Endometrium (tissue), 2 donors: ENCODE results near the gene NLRP3.
"Not testable (repeated sequence)": the region's sequence is repeated elsewhere in the genome, so short reads cannot be mapped to it uniquely, and the experiment has no call there.

Source experiments
- FAIRE-seq: peaks from 2 replicates; lab custom pipeline; 2012; peaks lifted over from hg19 to GRCh38; lab: Jason Lieb, UNC
- donor health status: control.
- donor health status: control.

The NLRP3 gene

GRCh38 chr1:247390996-247391395 lies 25.0 kb upstream of the NLRP3 start:
- no peak for FAIRE-seq

- no peak for FAIRE-seq
Observed at GRCh38 chr1:247392088-247392487, 23.9 kb upstream of the NLRP3 start.

- FAIRE-seq = not testable (repeated sequence)
Observed at GRCh38 chr1:247395075-247395474, 20.9 kb upstream of the NLRP3 start.

- no peak for FAIRE-seq
Observed at GRCh38 chr1:247400685-247401084, 15.3 kb upstream of the NLRP3 start.

GRCh38 chr1:247401310-247402119 lies 14.5 kb upstream of the NLRP3 start:
- no peak for FAIRE-seq

- no peak for FAIRE-seq
Observed at GRCh38 chr1:247402120-247402675, 13.8 kb upstream of the NLRP3 start.

GRCh38 chr1:247406014-247406656 lies 9.8 kb upstream of the NLRP3 start:
- no peak for FAIRE-seq

- no peak for FAIRE-seq
Observed at GRCh38 chr1:247407180-247407616, 8.8 kb upstream of the NLRP3 start.

GRCh38 chr1:247408100-247408499 lies 7.9 kb upstream of the NLRP3 start:
- FAIRE-seq = no peak

GRCh38 chr1:247409869-247410544 lies 6.0 kb upstream of the NLRP3 start:
- no peak for FAIRE-seq

GRCh38 chr1:247411621-247412327 lies 4.2 kb upstream of the NLRP3 start:
- FAIRE-seq = no peak

GRCh38 chr1:247417831-247418230 lies 1.9 kb downstream of the NLRP3 start:
- no peak for FAIRE-seq

GRCh38 chr1:247419336-247419735 lies 3.4 kb downstream of the NLRP3 start:
- no peak for FAIRE-seq

GRCh38 chr1:247421074-247421473 lies 5.1 kb downstream of the NLRP3 start:
- FAIRE-seq = no peak

GRCh38 chr1:247429496-247429895 lies 13.5 kb downstream of the NLRP3 start:
- FAIRE-seq = no peak

- no peak for FAIRE-seq
Observed at GRCh38 chr1:247430434-247430833, 14.5 kb downstream of the NLRP3 start.

- FAIRE-seq = no peak
Observed at GRCh38 chr1:247431643-247432042, 15.7 kb downstream of the NLRP3 start.

- no peak for FAIRE-seq
Observed at GRCh38 chr1:247434005-247434404, 18.0 kb downstream of the NLRP3 start.

GRCh38 chr1:247435030-247435758 lies 19.2 kb downstream of the NLRP3 start:
- FAIRE-seq = no peak

GRCh38 chr1:247435759-247436147 lies 19.8 kb downstream of the NLRP3 start:
- no peak for FAIRE-seq
